Occipital lobe (tissue), 2 donors: ENCODE data around the gene VIP. TPM values are rescaled to one million over a fixed set of nuclear protein-coding genes. Genes with fewer than 3 reads are reported as not detected.
"Not testable (repeated sequence)": the region's sequence is repeated elsewhere in the genome, so short reads cannot be mapped to it uniquely, and the experiment has no call there.

ENCODE experiments used
- DNase-seq: peaks from one replicate; lab custom pipeline; 2025; lab: John Stamatoyannopoulos, UW
- total RNA-seq: library from RNA; depleted of rRNA; stranded (reverse); fragments of >200 nt; gene quantifications from one replicate; pipeline ENCODE4 v1.2.3, GENCODE V29; 2014

Gene VIP
- 4.8 TPM for total RNA-seq

DNA sequence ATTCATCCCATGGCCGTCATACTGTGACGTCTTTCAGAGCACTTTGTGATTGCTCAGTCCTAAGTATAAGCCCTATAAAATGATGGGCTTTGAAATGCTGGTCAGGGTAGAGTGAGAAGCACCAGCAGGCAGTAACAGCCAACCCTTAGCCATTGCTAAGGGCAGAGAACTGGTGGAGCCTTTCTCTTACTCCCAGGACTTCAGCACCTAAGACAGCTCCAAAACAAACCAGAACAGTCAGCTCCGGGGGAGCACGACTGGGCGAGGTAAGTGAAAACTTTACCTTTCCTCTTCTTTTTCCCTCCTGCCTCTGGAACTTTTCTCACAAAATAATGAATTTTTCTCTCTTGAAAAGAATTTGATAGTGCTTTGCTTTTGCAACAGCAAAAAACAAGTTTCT is at the start of gene VIP:
Gene VIP, plus strand, starts transcription at position 104 of the 400 bp plus-strand sequence. CDS start 1,381 bp downstream, outside the sequence.
- no peak for DNase-seq

DNA sequence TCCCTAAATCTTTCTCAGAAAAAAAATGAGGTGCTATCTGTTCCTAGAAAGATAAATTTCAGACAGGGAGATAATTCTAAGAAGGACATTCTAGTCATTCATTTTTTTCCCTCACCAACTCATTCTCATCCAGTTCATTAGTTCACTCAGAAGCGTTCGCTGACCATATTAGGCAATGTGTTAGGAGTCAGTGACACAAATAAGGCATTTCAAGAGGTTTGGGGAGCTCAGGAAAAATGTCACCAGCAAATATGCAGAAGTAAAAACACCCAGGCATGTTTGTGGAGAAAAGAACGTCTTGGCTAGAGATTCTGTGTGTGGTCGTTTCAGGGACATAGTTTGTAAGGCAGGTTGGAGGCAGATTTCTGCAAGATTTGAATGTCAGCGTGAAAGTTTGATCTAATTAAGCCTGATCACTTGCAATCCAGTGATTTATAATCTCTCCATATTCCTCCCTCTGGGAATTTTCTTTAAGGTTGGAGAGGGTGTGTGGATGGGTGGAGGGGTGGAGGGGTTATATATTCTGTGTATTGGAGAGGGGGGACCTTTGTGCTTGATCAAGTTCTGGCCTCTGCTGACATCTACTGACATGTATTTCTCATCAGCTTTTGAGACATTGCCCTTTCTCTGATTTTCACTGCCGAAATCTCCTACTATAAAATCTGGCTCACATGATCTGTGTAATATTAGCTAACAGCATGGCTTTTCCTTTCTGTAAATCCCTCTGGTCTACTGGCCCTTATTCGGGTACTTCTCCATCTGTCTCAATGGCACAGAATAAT is 49.3 kb upstream of the VIP start:
- DNase-seq = no peak

DNA sequence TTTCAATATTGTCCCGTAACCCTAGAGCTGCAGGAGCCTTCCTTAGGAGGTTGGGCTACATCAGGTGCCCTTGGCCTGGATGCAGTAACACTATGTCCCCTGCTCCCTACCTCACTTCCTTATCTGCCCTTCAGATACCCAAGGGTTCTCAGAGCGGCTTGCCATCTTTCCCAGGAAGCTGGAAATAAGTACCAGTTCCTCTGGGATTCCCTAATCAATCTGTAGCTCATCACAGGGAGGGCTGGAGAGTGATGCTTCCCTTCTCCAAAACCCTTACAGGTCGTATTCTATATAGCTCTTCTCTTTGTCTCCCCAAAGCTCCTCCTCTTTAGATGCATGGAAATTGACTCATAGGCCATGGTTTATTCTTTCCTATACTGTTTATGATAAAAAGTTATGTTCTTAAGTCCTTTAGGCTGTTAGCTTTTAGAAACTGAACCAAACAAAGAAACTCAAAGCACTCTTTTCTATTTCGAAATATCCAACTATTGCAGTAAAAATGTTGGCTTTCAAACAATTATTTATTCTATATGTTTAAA is 48.7 kb upstream of the VIP start:
- no peak for DNase-seq

DNA sequence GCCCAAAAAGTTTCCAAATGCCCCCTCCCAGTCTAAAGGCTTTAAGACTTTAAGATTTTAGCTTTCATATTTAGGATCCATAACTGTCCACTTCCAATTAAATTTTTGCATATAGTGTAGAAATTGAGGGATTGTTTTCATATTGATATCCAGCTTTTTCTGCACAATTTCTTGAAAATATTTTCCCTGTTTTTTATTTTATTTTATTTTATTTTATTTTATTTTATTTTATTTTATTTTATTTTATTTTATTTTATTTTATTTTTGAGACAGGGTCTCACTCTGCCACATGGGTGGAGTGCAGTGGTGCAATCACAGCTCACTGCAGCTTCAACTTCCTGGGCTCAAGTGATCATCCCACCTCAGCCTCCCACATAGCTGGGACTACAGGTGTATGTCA is 46.8 kb upstream of the VIP start:
- DNase-seq = not testable (repeated sequence)

DNA sequence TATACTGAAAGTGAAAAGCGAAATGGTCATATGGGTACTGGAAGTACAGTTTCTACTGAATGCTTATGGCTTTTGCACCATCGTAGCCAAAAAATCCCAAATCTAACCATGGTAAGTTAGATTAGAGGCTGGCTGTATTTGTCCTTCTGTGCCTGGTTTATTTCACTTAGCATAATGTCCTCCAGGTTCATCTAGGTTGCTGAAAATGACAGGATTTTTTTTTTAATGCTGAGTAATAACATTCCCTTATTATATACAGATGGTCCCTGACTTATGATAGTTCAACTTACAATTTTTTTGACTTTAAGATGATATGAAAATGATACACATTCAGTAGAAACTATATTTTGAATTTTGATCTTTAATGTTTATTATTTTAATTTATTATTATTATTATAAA is 45.3 kb upstream of the VIP start:
- no peak for DNase-seq

DNA sequence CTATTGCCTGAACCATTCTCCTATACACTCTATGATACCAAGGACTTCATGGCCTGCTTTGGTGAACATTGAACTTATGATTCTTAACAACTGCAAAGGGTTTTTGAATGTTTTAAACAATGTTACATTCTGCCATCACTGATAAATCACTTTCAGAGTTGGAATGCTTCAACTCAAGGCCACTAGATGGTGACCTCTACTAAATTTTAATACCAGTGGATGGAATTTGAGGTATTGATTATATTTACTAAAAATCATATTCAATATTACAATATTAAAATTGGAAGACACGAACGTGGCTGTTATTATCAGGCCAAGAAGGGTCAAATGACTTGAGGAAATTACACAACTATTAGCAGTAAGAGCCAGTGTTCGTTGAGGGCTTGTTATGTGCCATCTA is 34.3 kb upstream of the VIP start:
- DNase-seq = no peak

DNA sequence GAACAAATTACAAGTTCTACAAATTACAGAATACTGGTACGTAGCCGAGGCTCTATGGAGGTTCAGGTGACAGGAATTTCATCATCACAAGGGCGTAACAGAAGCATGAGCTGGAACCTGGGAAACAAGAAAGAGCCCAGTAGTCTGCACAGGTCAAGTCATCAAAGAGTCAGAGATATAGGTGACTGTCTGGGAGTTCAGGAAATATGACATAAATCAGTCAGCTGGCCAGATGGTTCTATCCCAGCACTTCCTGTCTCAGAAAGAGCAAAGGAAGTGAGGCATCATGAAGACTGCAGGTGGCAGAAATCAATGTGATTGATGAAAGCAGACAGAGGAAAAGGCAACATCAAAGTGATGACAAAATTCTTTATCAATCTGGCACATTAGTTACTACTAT is 29.6 kb upstream of the VIP start:
- no peak for DNase-seq

DNA sequence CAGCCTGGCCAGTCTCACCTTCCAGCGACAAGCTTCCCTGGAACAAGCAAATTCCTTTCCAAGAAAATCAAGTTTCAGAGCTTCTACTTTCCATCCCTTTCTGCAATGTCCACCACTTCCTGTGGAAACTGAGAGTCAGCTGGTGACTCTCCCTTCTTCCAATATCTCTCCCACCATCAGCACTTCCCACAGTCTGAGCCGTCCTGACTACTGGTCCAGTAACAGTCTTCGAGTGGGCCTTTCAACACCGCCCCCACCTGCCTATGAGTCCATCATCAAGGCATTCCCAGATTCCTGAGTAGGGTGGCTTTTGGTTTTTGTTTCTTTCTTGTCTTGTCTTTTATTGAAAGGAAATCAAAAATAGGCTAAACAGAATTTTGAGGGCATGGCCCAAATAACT is 28.6 kb upstream of the VIP start:
- no peak for DNase-seq

DNA sequence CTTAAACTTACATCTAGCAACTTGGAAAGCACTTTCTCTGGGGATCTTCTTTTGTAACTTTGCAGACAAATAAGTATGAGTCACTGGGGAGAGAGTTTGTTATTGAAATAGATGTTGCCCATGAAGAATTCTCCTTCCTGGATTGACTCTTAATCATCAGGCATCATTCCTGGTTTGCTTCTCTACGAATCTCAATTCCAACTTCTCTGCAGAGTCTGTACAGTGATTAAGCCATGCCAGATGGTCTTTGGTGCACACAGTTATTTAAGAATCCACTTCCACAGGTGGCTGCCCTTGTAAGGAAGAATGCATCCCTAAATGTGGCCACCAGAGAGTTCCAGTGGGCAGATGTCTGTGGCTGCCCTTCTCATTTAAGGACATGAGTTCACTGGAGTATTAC is 27.2 kb upstream of the VIP start:
- DNase-seq = no peak

DNA sequence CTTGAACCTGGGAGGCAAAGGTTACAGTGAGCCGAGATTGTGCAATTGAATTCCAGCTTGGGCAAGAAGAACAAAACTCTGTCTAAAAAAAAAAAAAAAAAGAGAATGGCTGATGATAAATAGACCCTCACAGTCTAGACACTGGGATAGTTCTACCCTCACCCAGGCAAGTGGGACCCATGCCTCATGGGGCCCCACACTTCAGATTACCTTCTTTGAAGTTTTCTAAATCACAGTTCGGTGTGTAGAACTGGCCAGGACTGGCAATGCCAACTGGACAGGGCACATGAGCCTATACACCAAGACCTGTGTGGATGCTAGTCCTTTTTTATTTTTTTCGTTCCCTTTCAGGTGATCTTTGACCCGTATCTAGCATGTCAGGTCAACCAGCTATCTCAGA is 24.3 kb upstream of the VIP start:
- no peak for DNase-seq

DNA sequence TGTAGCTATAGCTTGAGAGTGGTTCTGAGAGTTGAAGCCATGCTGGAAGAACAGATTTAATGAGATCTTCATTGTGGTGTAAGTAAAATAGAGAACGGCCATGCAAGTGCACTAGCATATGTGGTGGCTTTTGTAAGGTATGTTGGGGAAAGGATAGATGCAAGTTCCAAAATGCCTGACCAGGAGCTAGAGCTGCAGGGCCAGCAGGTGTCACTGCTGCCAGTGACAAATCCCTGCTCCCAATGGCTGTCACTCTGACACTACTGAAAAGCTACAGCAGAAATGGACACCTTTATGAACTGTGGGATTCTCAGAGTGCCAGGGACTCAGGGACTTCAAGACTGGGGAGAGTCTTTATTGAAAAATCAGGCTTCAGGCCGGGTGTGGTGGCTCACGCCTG is 23.1 kb upstream of the VIP start:
- DNase-seq = no peak

DNA sequence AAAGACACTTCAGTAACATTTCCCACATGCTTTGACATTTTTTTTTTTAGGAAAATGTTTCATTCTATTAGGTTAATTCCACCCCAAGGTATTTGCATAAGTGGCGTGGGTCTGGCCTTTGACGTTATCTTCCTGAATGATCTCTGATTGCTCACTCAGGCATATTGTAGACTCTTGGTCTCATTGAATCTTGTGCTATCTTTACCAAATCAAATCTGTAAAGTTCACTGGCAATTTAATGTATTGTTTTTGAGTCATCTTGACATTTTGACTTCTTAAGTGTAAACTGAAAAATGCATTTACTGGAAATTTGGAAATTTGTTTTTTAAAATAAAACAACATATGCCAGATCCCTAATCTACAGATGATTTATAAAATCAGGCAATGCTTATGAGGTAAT is 16.0 kb upstream of the VIP start:
- no peak for DNase-seq

DNA sequence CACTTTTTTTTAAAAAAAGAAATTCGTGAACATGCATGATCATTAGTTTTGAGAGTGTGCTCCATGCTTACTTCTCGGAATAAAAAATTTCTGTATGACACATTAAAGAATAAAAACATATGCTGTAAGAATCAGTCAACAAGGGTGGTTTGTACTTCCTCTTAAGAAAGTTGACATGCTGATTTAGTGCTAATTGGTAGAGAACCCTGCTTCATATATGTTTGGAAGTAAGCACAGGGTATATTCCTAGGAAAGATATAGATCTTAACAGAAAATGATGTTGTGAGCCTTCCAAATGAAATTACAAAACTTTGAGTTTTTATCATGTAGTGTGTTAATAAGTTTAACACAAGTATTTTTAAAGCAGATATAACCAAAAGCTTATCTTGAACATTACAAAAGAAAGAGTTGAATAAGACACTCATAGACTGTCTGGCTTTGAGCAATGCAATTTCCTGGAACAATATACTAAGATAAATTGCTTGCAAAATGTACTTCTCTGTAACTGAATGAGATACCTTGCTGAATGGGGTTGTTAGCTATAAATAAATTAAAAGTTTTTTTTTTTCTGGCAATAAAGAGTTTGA is 13.8 kb upstream of the VIP start:
- no peak for DNase-seq

DNA sequence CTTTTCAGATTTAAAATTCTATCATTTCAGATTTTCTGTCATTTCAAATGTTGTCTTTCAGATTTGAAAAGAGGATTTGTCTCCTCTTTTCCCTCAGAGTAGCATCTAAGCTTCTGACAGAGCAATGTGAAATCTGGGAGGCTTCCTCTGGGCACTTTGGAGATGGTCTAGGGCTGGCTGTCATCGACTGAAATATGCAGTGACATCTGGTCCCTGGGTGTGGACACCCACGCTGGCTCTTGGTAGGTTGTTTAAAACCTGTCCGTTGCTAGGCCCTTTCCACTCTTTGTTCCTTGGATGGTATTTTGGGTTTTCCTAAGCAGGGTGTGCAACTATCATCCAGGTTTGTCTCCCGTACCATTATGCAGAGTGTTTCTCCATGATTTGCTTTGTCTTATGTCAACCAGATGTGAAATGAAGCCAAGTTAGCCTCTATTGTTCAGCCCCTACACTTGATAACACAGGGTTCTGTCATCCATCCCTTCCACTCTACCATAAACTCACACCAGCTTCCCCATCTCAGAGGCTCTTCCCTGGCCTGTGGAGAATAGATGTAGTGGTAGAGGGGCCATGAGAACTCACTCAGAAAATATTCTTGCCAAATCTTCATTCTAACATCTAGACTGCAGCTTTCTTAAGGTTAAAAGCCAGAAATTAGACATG is 5.0 kb upstream of the VIP start:
- no peak for DNase-seq

DNA sequence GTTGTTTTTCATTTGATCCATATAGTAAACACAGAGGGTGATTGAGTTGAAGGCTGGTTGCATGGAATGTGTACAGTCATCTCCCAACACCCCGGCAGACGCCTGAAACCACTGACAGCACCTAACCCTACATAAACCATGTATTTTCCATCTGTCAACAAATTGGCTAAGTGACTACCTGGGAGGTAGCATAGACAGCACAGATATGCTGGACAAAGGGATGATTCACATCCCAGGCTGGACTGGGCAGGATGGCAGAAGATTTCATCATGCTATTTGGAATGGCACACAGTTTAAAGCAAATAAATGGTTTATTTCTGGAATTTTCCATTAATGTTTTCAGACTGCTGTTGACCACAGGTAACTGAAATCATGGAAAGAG is 4.4 kb upstream of the VIP start:
- DNase-seq = no peak

DNA sequence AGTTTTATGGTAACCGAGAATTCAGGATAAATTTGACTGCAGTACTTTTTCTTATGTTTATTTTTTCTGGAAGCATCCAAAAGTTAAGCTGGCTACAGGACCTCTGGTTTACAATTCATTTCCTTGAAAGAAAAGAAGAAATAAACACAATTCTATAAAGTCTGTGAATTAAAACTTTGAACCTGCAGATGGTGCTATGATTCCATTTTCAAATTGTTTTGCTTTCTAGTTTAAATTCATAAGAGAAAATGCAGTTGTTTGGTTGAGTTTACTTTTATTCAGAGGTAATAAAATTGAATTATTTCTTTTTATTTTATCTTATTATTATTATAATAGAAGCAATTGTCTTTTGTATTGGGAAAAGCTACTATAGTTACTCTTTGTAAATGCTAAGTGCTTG is 1.8 kb upstream of the VIP start:
- no peak for DNase-seq

DNA sequence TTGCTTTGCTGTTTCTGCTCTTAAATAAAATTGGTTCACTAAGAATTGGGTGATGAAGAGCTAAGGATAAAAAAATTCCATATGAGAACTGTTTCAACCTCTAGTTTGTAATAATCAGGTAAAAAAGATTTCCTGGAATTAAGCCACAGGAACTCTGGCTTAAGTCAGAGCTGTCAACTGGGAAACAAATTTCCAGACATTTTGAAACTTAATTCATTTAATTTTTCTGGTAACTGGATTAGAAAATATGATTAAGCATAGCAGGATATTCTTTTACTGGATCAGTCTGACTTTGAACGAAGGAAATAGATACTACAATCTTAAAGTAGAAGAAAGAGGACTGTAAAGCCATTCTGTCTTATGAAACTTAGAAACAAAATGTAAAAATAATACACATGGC is 1.3 kb upstream of the VIP start:
- no peak for DNase-seq

DNA sequence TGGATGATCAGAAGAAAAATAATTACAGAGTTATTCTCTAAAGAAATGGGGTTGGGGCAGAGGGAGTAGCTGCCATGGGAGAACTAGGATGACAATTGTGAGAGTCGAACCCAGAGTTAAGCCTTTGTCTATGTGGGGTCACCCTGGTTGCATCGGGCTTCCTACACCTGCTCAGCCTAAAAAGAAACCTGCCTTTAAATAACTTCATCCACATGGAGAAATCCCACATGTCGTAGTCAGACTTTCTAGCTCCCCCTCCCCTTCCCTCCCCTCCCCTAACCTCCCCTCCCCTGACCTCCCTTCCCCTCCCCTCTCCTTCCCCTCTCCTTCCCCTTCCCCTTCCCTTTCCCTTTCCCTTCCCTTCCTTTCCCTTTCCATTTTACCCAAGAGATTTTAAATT is 14.7 kb downstream of the VIP start:
- DNase-seq = no peak

DNA sequence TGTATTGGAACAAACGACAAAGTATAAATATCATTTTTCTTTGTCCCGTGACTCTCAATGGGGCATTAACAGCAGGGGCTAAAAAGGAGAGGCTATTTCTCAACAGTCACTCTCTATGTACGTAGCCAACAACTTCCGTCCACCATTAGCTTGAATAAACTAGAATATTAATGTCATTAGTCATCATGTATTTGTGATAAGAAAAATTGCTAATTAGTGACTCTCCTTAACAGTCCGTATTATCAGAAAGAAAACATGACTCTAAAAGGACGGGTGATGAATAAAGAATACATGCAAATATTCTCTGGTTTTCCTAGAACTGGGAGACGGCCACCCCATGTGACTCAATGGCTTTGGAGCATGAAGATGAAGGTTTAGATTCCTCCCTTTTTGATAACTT is 18.6 kb downstream of the VIP start:
- DNase-seq = no peak

DNA sequence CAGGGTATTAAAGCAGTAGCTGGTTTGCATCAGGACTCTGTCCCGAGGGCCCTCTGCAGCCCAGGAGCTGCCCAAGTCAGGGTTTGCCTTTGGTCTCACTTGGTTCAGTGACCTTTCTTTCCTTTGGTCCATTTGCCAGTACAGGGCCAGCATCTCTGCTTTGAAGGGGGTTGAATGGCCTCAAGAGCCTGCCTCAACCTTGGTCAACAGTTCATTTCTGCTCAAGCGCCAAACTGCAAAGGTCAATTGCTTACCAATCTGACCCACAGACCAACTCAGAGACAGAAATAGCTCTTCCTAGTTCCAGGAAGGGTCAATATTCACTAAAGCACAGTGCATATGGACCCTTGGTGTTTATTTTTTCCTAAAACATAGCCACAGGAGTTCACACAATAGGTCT is 19.4 kb downstream of the VIP start:
- no peak for DNase-seq

DNA sequence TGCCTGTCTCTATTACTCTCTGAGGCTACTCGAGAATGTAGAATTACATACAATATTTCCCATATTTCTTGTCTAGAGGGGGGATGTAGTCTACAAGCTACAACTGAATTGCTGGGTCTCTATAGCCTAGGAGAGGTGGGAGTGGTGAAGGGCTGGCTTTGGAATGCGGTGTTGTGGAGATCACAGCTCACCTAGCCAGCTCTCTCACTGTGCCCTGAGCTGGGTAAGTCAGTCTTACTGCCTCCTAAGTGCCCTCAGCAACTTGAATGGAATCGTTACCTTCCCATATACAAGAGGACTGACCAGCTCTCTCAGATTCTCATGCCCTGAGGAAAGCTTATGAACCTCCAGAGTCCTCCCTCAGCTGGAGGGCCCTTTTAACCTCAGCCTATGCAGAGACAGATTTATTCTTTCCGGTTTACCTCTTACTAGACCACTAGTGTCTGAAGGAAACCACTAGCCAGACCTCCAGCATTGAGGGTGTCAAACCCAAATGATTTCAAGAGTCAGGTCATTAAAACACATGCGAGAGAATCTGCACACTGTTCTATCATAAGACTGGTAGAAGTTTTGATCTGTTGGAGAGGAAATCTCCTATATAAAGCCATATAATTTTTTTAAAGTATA is 20.6 kb downstream of the VIP start:
- DNase-seq = no peak

DNA sequence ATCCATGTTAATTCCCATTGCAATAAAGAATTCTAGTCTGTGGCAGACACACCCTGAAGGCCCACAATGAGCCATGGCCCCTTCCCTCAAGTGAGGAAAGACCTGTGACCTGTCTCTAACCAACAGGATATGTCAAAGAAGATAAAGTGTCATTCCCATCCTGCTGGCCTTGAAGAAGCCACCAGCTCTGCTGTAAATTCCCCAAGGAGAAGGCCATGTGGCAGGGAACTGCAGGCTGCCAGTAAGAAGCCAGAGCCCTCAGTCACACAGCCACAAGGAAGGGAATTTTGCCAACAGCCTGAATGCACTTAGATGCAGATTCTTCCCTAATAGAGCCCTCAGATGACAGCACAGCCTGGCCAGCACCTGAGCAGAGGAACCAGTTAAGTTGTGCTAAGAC is 24.8 kb downstream of the VIP start:
- no peak for DNase-seq
